Tibial nerve (tissue), 3 donors: ENCODE results near the gene DENND5B.

Experiments used
- POLR2A ChIP-seq, 2 donors: fragments of 450-650 bp; IDR thresholded peaks; one replicate each; pipeline ENCODE4 v1.6.1; 2017; ENCODE audit warnings: antibody characterized with exemption in 2 of 2, mild to moderate bottlenecking in 2 of 2, moderate library complexity in 2 of 2
- TF ChIP-seq, protein P1 (sequence below), 5 experiments: fragments of 200-600 bp in 3 of 5; fragments of 450-650 bp in 2 of 5; sonication (generic) in 3 of 5; IDR thresholded peaks; one replicate each; pipeline ENCODE4 v1.5.1; 2016 to 2019; ENCODE audit warnings: antibody characterized with exemption in 5 of 5, mild to moderate bottlenecking in 3 of 5, moderate library complexity in 2 of 5

DNA sequence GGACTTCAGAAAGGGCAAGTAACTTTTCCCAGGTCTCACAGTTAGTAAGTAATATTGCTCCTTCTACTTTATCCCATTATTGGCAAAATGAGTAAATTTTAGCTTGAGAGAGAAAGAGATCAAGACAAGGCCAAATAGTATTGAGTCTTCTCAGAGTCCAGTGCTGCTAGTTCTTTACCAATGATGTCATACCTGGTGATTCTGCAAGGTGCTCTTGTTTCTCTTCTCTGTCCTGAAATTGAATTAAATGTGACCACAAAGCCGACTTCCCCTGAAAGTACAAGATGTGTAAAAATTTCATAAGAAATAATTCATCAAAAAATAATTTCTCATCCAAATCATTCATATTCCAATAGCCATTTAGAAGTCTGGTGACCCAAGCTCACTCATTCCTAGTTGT lies 167.5 kb downstream of the DENND5B start:
- TF ChIP-seq POLR2A (IDR thresholded peaks at IDR 0.05) = no peak
- TF ChIP-seq, protein P1, sequence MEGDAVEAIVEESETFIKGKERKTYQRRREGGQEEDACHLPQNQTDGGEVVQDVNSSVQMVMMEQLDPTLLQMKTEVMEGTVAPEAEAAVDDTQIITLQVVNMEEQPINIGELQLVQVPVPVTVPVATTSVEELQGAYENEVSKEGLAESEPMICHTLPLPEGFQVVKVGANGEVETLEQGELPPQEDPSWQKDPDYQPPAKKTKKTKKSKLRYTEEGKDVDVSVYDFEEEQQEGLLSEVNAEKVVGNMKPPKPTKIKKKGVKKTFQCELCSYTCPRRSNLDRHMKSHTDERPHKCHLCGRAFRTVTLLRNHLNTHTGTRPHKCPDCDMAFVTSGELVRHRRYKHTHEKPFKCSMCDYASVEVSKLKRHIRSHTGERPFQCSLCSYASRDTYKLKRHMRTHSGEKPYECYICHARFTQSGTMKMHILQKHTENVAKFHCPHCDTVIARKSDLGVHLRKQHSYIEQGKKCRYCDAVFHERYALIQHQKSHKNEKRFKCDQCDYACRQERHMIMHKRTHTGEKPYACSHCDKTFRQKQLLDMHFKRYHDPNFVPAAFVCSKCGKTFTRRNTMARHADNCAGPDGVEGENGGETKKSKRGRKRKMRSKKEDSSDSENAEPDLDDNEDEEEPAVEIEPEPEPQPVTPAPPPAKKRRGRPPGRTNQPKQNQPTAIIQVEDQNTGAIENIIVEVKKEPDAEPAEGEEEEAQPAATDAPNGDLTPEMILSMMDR (IDR thresholded peaks at IDR 0.05) = no peak
